H1 (cell line): ENCODE measurements around the gene ACTG2. TPM values are rescaled to one million over a fixed set of nuclear protein-coding genes. Genes with fewer than 3 reads are reported as not detected.

ENCODE experiments used
- EP300 ChIP-seq, 2 experiments: IDR thresholded peaks; 1 replicate in 1 of 2; 2 replicates in 1 of 2; pipeline ENCODE4 v1.6.1; 2011 to 2012; ENCODE audit warnings: low read depth in 2 of 2, low read length in 2 of 2, mild to moderate bottlenecking in 2 of 2, borderline replicate concordance in 1 of 2, inconsistent platforms in 1 of 2, moderate library complexity in 1 of 2
- polyA plus RNA-seq, 7 experiments: library from polyadenylated mRNA; depleted of rRNA in 3 of 7; stranded (reverse) in 5 of 7; unstranded in 2 of 7; fragments of >200 nt in 5 of 7; fragments of 200-250 nt in 2 of 7; gene quantifications; 1 replicate in 5 of 7; 2 replicates in 1 of 7; 4 replicates in 1 of 7; pipeline versions ENCODE4 v1.2.1 to v1.2.3, GENCODE V29; 2011 to 2013; ENCODE audit warnings: missing spikeins in 2 of 7, mixed read lengths in 2 of 7
- total RNA-seq: library from RNA; stranded (reverse); fragmentation: NEBNext Ultra II Directional; extraction: Animal tissue kit (Norgen Biotek cat#: 25700); gene quantifications from 2 replicates; pipeline ENCODE4 v1.2.1, GENCODE V29; 2021

The ACTG2 gene
- total and polyA plus RNA-seq, 2 of the 8 experiments (the other 6 are each of a cell fraction or from before 2014, with no cell fraction given) = 6.2 to 13.7 TPM

- no peak for TF ChIP-seq EP300 (IDR thresholded peaks at IDR 0.05; ENCODE audit: borderline replicate concordance in 1 of 2, low read depth in 2 of 2, low read length in 2 of 2)
Observed at GRCh38 chr2:73925853-73926492, 33.2 kb downstream of the ACTG2 start (continued).
